Eye (tissue), 1 donor: ENCODE data around the gene HMX1.

Source experiments
- DNase-seq: peaks from one replicate; pipeline ENCODE4 v3.0.0-alpha.2; 2015

The HMX1 gene

DNA sequence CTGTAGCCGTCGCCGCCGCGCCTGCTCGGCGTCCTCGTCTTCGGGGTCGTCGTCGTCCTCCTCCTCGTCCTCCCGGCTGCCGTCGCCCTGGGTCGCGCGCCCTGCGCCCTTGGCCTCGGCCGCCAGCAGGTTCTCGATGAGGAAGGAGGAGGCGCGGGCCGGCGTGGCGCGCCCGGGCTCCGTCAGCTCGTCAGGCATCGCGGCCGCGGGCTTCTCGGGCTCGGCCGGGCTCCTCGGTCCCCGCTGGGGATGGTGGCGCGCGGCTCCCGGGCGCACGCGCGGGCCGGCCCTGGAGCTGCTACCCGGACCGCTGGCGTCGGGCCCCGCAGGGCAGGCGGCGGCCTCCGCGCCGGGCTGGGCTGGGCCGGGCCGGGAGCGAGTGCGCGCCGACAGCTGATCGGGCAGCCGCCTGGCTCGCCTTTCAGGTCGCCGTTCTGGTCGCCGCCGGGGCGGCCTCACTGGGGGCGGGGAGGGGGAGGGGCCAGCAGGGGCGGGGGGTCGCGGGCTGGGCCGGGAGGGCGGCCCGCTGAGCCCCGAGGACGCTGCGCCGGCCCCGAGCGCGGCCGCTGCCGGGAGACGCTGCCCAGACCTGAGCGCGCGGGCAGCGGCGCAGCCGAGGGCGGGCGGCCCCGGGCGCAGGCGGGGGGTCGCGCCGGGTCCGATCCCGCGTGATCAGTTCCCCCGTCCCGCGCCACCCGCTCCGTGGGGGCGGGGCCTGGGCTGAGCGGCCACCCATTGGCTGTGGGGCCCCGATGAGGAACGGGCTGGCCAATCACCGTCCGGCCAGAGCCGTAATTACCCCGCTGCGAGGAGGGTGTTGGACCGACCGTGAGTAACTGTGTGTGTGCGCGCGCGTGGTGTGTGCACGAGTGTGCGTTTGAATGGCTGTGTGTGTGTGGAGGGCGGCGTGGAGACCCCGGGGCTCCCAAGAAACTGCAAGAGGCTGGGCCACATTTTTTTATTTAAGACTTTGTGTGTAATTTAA, at the start of gene HMX1:
TSS of gene HMX1 (minus strand) at position 423 of the 985 bp plus-strand sequence. CDS start at position 198, 225 bp downstream.
- peak; percentile 95 for DNase-seq

DNA sequence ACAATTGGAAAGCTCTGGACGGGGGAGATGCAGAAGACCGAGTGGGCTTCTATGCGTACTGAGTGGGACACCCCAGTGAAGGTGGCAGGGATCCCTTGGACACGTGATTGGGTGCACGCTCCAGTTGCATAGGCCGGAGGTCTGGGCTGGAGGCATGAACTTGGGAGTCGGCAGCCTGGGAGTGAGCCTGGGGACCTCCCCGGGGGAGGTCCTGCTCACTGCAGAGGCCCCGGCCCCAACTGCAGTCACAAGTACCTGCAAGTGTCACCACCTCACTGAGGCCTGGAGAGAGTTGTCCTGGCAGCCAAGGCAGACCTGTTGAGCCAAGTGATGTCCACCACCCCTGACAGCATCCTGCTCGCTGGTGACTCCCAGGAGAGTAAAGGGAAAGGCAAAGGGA, 49.3 kb upstream of the HMX1 start:
- DNase-seq, result no peak

DNA sequence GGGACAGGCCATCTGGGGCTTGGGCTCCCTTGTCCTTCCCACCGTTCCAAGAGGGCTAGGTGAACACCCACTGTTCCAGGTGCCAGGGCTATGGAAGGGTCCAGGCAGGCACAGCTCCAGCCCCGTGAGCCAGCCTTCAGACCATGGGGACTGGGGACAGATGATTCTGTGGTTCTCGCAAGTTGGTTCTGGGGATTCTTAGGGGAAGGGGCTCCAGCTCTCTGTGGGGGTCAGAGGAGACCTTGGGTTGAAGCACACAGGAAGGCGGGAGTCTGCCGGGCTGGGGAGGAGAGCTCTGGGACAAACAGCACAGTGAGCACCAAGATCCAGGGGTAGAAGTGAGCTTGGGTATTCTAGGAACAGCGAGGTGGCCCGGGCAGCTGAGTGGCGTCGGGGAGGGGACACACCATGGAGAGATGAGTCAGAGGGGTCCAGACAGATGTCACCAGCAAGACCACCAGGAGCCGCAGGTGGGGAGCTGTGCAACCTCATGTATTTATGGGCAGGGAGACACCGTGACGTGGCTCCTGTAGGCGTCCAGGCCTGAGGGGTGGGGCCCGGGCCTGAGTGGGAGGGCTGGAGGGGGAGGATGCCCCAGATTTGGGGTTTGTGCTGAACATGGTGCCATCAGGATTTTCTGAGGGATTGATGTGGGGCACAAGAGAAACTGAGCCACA, 48.8 kb upstream of the HMX1 start:
- DNase-seq, result no peak

DNA sequence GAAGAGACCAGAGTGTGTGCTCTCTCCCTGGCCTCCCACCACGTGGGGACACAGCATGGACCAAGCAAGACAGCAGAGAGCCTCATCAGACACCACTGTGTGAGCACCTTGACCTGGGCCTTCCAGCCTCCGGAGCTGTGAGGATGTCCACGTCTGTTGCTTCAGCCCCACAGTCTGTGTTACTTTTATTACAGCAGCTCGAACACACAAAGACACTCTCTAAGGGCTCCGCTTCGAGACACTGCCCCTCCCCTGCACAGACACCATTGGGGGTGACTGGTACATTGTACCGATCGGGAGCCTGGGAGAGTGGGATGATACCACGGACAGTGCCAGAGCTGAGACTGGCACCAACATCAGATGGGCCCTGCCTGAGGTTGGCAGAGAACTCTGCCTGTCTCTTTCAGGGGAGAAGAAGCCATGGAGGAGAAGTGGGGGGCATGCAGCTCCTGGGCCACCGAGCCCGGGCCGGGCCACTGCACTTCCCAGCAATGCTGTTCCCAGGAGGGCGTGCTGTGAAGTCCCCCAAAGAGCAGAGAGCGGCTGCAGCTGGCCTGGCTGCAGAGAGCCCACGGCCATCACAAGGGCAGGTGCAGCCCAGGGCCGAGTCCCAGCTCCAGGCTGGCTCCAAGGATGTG, 48.1 kb upstream of the HMX1 start:
- DNase-seq, result no peak

DNA sequence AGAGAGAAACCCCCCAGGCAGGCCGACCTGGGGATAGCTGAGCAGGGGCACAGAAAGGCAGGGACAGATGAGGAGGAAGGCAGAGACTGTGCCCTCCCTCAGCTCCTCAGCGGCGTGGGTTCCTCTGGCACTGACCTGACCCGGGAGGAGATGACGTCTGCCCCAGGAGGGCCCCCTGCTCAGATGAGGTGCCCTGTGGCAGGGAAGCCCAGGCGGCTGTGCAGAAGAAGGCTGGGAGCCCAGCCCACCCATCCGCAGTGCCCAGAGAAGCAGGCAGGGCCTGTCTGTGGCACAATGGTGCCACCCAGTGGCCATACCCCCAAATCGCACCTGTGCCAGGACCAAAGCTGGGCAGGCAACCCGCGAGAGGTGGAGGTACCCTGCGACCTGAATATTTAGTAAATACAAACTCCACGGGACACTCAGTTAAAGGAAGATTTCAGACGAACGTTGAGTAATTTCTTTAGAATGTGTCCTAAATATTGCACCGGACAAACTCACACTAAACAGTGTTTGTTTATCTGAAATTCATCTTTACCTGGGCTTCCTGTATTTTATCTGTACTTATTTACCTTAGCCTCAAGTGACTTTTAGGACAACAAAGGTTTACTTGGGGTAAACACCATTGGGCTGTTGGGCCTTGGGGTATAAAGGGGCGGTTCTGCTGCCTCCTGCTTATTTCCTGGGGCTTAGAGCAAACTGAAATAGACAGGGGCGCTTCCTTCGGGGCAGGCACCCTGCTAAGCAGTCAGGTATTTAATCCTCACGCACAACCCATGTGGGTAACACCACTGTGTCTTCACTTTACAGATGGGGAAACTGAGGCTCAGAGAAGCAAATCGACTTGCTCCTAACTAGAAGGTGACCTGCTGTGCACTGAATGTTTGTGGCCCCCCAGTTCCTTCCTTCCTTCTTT, 46.5 kb upstream of the HMX1 start:
- DNase-seq, result peak; percentile 92

DNA sequence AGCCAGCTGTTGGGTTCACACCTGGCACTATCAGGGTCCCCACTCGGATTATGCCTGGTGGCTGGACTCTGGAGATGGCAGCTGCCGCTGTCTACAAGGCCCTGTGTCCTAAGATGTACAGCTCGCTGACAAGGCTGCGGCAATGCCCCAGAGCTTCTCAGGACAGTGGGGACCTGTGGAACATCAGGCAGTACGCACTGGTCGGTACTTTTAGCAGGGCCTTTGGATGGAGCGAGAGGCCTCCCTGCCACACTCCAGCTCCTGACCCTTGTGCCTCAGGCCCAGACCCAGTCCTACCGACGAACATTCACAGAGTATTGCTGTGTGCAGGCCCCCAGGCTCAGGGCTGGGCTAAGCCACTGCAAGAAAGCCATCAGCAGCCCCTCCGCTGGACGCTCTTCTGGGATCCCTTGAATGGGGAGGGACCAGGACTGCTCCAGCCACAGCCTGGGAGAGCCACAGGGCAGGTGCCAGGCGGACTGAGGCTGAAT, 45.7 kb upstream of the HMX1 start:
- DNase-seq, result no peak

DNA sequence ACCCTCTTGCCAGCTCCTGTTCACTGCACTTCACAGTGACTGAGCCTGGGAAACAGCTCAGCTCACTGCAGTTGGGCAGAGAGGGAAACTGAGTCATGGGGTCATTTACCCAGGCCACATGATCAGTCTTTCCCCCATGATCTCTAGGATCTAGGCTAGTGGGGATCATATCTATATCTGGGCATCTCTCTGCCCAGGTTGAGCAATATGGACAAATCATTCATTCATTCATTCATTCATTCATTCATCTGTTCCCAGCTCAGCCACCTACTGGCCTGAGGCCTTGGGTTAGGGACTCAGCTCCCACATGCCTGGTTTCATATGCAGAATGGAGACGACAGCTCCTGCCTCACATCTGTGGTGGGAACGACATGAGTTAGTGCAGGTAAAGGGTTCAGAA, 45.3 kb upstream of the HMX1 start:
- no peak for DNase-seq

DNA sequence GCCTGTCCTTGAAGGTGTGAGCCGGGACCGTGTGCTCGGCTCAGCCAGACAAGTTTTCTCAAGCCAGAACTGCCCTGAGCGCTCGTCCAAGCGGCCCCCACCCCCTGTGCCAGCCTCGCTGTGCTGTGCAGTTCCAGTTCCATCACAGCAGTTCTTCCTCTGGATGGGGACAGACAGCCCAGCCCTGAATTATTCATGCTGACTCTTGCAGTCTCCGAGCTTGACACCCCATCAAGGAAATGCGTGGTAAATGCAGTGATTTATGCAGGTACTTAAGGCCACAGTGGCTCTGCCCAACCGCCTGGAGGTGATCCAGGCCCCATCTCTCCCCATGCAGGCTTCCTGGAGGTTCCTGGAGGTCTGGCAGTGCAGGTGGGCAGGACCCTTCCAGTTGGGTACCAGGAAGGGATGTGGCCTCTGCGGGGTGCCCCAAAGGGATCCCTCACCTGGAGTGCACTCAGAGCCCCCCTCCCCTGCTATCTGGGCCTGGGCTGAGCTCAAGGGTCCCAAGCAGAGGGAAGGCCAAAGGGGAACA, 44.8 kb upstream of the HMX1 start:
- no peak for DNase-seq

DNA sequence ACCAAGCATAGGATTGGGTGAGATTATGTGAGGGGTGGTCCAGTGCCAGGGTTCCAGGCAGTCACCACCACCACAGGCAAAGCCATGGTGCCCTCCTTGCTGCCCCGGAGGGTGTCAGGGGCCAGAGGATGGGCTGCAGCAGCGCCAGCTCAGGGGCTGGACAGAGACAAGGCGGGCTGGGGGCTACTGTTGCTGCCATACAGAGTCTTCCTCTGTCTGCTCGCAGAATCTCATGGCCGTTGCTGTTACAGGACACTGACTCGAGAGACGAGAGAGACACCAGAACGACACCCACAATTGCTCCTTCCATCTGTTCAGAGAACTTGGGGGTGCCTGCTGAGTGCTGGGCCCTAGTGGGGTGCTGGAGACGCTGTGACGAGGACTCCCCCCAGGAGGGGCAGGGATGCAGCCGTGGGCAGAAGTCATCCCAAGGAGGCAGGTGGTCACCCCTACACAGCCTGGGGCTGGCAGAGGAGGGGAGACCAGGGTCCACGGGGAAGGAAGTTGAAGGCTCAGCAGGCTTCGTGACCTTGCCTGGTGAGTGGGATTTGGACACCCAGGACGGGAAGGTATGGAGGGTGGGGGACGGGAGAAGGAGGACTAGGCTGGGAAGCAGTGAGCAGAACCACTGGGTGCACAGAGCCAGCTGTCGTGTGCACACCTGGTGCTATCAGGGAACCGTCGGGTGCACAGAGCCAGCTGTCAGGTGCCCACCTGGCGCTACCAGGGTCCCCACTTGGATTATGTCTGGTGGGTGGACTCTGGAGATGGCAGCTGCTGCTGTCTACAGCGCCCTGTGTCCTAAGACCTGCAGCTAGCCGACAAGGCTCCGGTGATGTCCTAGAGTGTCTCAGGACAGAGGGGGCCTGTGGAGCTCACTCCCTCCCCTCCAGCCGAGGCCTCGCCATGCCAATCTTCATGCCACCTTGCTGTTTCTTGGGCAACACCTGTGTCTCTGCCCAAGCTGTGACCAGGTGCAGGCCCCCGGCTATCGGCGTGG, 43.9 kb upstream of the HMX1 start:
- DNase-seq, result no peak

DNA sequence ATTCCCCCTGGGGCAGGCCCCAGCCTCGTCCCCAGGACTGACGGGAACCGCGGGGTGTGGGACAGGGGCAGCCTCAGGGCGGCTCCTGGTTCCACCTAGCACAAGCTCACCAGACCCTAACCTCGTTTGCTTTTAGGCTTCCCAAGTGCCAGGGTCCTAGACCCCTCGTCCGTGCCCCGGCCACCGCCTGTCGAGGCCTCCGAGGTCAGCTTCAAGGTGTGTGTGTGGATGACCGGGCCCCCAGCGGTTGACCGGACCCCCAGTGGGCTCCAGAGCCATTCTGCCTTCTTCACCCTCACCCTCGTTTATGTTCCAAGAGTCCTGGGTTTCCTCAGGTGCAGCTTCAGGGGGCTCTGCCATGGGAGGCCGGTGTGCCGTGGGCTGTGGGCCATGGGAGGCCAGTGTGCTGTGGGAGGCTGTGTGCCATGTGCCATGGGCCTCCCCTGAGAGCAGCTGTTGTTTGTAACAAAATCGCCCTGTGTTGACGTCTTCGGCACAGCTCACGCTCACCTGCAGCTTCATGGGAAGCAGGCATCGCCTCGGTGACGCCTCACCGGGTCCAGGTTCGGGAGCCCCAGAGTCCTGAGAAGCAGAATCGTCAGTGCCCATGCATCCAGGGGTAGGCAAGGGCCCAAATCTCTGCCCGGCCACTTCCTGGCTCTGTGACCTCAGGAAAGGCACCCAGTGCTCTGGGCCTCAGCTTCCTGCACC, 43.0 kb upstream of the HMX1 start:
- no peak for DNase-seq

DNA sequence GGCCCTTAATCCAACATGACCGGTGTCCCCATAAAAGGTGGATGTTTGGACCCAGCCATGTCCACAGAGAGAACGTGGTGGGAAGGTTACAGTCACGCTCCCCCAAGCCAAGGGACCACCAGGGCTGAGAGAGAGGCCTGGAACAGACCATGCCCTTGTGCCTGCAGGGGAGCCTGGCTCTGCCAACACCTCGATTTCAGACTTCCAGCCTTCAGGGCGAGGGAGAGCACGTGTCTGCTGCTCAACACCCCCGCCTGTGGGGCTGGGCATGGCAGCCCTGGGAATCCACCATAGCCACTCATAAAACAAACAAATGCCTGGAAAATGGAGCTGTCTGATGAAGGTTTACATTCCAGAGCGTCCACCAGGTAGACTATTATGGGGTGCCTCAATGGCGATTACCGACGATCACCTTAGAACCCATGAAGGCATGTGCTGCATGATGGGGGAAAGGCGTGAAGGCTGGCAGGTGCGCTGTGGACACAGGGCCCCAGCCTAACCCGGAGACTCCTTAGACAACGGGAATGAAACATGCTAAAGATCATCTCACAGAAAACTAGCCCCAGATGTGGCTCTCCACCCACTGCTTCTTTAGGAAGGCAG, 42.3 kb upstream of the HMX1 start:
- DNase-seq, result no peak

DNA sequence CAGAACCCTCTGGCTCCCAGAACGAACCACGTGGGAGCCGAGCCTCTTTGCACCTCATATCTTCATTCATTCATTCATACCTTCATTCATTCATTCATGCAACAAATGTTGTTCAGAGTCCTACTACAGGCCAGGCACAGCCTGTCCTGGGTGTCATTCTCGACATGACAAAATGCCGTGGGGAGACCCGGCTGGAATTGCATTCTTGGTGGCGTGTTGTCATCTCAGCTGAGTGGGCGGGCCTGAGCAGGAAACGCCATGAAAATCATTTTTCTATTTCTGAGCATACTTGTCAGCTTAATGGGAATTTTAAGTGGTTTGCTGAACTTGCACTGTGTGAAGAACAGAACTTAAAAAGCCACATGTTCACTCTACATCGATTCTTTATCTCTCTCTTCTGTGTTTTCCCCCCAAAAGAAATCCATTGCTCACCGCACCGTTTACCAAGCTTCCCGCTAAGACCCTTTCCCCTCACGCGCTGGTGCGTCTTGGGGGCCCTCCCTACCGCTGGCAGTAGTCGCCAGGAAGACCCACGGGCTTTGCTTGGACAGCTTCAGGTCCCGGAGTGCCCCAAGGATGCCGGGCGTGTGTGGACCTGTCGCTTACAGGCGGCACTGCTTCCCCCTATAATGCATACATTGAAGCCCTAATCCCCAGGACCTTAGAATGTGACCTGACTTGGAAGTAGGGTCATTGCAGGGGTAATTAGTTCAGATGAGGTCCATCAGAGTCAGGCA, 41.6 kb upstream of the HMX1 start:
- no peak for DNase-seq

DNA sequence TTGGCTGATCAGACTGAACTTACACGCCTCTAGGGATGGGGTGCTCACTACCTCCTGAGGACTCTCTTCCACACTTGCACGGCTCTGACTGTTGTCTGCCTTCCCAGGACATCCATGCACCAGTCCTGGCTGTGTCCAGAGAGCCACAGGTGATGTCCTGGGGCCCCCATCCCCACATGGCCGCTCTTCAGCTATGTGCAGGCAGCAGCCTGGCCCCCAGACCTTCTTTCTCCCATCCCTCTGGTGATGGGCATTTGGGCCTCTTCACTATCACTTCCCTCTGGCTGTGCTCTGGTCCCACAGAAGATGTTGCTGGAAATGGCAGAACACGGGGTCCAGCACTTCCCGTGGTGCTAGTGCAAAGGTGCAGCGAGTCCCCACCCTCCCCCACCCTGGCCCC, 40.9 kb upstream of the HMX1 start:
- no peak for DNase-seq

DNA sequence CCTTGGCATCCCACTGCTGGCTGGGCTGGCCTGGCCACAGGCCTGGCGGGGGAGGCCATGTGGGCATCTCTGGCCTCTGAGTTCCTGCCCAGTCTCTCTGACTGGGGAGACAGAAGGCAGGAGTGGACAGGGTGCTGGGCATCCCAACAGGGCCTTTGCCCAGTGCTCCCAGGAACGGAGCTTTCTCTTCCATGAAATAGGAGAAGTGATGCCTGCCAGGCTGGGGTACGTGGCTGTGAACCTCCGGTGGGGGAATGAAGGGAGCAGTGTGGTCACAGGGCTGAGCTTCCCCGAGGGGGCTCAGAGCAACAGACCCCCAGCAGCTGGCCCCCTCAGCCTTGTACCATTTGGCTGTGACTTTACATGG, 40.4 kb upstream of the HMX1 start:
- DNase-seq, result no peak

DNA sequence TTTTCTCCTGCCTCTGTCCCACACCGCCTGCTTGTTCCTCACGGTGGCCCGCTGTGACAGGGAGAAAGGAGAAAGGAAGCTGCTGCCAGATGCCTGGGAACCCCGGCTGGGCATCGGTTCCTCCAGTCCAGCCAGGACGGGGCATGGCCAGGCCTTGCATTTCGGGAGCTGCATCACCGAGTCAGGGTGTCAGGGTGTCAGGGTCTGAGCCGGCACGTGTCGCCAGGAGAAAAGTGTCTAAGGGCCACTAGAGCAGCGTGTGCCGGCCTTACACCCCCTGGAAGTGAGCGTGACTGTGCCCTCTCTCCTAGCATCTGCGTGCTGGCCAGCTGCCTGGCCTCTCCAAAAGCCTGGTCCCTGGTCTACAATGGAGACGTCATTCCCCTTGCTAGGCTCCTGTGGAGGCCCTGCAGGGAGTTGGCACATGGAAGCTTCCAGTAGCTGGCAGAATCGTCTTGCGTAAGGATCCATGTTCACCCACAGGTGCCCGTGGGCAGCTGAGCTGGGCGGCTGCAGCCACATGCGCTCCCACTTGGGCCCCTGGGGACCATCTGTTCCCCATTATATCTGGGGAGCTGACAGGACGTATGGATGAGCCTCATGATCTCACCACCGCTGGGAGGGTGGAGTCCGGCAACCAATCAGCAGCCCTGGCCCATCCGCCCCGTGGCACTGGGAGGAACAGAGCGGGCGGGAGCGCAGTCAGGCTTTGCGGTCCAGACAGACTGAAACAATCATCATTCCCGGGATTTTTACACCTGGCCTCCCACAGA, 39.9 kb upstream of the HMX1 start:
- DNase-seq, result no peak

DNA sequence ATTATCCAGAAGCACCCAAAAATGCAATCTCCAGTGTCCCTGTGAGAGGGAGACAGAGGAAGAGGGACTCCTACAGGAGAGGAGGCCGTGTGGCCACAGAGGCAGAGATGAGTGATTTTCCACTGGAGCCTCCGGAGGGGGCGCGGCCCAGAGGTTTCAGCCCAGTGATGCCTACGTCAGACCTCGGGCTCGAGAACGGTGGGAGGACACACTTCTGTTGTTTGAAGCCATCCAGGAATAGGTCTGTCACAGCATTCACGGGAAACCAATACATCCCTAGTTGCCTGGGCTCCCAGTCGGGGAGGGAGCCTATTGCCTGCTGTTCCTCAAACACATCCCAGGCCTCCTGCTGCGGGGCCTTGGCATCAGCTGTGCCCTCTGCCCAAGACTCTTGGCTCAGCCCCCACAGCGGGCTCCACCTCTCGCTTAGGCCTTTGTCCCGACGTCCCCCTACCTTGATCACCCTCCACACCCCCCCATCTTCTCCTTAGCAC, 39.2 kb upstream of the HMX1 start:
- DNase-seq, result no peak

DNA sequence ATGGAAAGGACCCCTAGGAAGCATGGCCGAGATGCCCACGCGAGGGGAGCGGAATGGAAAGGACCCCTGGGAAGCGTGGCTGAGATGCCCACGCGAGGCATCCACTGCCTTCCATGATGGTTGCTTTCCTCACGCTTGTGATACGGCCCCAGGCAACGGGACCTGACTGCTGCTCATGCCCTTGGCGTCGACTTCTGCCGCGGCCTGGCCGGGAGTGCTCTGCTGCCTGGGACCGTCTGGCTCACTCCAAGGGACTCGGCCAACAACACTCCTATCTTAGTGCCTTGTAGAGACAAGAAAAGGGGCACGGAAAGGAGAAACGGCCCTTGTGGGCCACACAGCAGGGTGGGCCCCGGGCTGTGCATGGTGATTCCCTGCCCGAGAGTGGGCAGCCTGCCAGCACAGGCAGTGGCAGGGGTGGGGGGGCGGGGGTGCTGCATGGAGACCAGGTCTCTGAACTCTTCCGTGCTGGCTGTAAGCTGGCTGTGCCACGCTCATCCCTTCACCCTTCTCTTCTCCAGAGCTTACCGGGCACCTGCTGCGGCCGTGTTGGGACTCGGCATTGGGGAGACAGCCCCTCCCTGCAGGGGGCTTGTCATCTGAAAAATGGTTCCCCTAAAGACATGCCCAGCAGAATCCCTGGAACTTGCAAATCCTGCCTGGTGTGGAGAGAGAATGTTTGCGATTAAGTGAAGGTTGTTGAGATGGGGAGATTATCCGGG, 38.6 kb upstream of the HMX1 start:
- no peak for DNase-seq
